Thyroid gland (tissue), 4 donors: Measurements from ENCODE around the gene KAT2A.

Source experiments
- CTCF ChIP-seq, 6 experiments: fragments of 200-600 bp in 3 of 6; fragments of 450-650 bp in 3 of 6; sonication (generic) in 3 of 6; IDR thresholded peaks; one replicate each; pipeline ENCODE4 v1.5.1; 2016 to 2019; ENCODE audit warnings: antibody characterized with exemption in 6 of 6, mild to moderate bottlenecking in 2 of 6, inconsistent platforms in 1 of 6, moderate library complexity in 1 of 6
- POLR2A ChIP-seq, 2 donors: fragments of 450-650 bp; IDR thresholded peaks; one replicate each; pipeline ENCODE4 v1.6.1; 2017; ENCODE audit warnings: antibody characterized with exemption in 2 of 2, mild to moderate bottlenecking in 2 of 2, moderate library complexity in 1 of 2

GRCh38 chr17:42138749-42139492 is 17.8 kb upstream of the KAT2A start:
- TF ChIP-seq CTCF (IDR thresholded peaks at IDR 0.05) = no peak
- TF ChIP-seq POLR2A (IDR thresholded peaks at IDR 0.05) = no peak
